Cardiac fibroblast (primary cell): ENCODE results near the gene BORCS6.
"Not testable (repeated sequence)": the region's sequence is repeated elsewhere in the genome, so short reads cannot be mapped to it uniquely, and the experiment has no call there.

Experiments used
- DNase-seq, 2 donors: peaks; one replicate each; pipeline versions ENCODE4 v3.0.0 to v3.0.0-alpha.2; 2010; ENCODE audit warnings: low read depth in 2 of 2
- H3K4me3 ChIP-seq, 2 donors: replicated peaks in 1 of 2; 1 replicate in 1 of 2; 2 replicates in 1 of 2; pipeline ENCODE4 v1.5.1; 2011; ENCODE audit warnings: low read depth in 2 of 2, low read length in 2 of 2, mild to moderate bottlenecking in 2 of 2, moderate library complexity in 1 of 2
- TF ChIP-seq, protein P1 (sequence below): IDR thresholded peaks from one replicate; pipeline ENCODE4 v1.5.1; 2011; ENCODE audit warnings: low read depth, mild to moderate bottlenecking, low read length, inconsistent platforms

Gene BORCS6

GRCh38 chr17:8176998-8177731, 12.8 kb downstream of the BORCS6 start:
- TF ChIP-seq, protein P1, sequence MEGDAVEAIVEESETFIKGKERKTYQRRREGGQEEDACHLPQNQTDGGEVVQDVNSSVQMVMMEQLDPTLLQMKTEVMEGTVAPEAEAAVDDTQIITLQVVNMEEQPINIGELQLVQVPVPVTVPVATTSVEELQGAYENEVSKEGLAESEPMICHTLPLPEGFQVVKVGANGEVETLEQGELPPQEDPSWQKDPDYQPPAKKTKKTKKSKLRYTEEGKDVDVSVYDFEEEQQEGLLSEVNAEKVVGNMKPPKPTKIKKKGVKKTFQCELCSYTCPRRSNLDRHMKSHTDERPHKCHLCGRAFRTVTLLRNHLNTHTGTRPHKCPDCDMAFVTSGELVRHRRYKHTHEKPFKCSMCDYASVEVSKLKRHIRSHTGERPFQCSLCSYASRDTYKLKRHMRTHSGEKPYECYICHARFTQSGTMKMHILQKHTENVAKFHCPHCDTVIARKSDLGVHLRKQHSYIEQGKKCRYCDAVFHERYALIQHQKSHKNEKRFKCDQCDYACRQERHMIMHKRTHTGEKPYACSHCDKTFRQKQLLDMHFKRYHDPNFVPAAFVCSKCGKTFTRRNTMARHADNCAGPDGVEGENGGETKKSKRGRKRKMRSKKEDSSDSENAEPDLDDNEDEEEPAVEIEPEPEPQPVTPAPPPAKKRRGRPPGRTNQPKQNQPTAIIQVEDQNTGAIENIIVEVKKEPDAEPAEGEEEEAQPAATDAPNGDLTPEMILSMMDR, result no peak
- H3K4me3 ChIP-seq, result peak overlapping the region; percentile 59 to 76
- no peak for DNase-seq

DNA sequence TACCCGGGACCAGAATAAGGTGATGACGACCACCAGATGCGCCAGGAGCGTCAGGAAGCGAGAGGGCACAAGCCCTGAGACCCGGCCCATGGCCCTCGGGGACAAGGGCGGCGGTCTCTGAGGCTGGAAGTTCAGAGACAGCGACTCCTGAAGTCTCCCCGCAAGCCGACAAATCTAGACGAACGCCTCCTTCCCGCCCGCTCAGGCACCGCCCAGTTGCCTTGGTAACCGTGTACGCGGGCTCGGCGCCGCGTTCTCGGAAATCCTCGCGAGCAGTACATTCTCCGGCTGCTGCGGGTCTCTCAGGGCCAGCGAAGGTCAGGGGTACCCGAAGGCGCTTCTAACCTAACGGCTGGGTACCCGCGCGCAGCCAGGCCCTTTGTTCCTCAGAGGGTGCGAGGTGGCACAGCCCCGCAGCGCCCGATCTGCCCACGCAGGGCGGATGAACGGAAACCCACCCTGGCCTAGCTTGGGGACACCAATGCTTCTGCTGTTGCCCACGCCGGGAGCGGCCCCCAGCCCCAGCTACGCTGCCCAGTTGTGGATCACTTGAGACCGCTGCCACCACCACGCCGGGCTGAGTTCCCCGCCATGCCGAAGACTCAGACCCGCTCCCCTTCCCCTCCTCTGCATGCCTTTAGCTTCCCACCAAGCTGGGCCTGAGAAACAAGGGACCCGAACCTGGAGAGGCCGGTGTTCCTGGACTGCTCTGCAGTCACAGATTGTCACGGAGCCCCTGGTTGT, 13.6 kb downstream of the BORCS6 start, which contains the start of gene TMEM107:
TSS of gene TMEM107 (minus strand) at position 184 of the 744 bp plus-strand sequence. CDS start at position 90, 94 bp downstream.
- H3K4me3 ChIP-seq, result peak within 1 kb of the TSS; percentile 59 to 76
- peak; percentile 82 to 84 for DNase-seq

DNA sequence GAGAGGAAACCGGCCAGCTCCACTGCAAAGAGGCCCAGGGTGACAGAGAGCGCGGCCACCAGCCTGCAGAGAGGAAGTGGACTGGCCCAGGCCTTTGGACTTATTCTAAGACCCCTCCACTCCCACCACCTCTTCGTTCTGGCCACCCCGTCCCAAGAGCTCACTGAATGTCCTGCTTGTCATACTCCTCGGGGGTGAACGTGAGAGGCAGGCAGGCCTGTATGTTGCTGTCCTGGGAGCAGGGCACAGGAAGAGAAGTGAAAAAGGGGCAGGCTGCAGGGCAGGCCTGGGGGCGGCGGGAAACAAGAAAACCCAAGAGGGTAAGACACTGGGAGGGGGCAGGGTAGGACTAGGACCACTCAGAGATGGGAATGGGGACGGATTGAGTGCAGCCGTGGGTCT, 14.2 kb downstream of the BORCS6 start:
- peak overlapping the region; percentile 59 to 76 for H3K4me3 ChIP-seq
- TF ChIP-seq, protein P1, result no peak
- DNase-seq, result peak in 1 of 2 donors; percentile 23

More for the DNA sequence above, 13.6 kb downstream of the BORCS6 start, which contains the start of gene TMEM107:
- TF ChIP-seq, protein P1, result no peak

DNA sequence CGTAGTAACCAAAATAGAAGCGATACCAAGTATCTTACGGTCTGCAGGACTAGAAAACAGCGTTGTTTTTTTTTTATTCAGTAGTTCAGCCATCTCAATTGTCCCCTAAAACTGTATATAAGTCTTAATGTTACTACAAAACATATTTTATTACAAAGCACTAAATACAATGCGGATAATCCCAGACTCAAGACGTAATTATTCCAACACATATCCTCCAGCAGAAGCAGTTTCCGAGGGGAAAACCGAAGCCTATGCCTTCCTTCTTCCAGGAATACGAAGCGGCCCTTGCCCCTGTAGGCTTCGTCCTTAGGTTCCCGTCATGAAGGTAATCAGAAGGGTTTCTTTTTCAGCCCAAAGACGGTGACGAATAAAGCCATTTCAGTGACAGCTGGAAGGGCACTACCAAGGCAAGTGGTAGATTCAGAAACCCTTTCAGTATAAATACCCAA, 16.1 kb downstream of the BORCS6 start:
- H3K4me3 ChIP-seq, result peak overlapping the region; percentile 46 to 47
- peak in 1 of 2 donors; percentile 55 for DNase-seq
- TF ChIP-seq, protein P1, result no peak

- H3K4me3 ChIP-seq, result peak overlapping the region; percentile 46 to 47
- TF ChIP-seq, protein P1, result no peak
- peak; percentile 98 to 99 for DNase-seq
Measured at GRCh38 chr17:8173056-8173870, 16.7 kb downstream of the BORCS6 start.

GRCh38 chr17:8170186-8170585, 19.8 kb downstream of the BORCS6 start:
- not testable (repeated sequence) for H3K4me3 ChIP-seq, DNase-seq
